Neural crest cell (in vitro differentiated cells): ENCODE measurements around the gene RAI1. TPM values are rescaled to one million over a fixed set of nuclear protein-coding genes. Genes with fewer than 3 reads are reported as not detected.

Source experiments
- DNase-seq: peaks from one replicate; pipeline ENCODE4 v3.0.0; 2021; ENCODE audit warnings: low read depth, mixed read lengths, low spot score
- H3K27ac Mint-ChIP-seq: one replicate; pipeline ENCODE4 v1.8.0; 2021; ENCODE audit warnings: mild to moderate bottlenecking, mixed read lengths; ENCODE audit not compliant: unreplicated experiment
- H3K27me3 Mint-ChIP-seq: 2 replicates; pipeline ENCODE4 v1.8.0; 2021; ENCODE audit warnings: low read depth, mild to moderate bottlenecking, mixed read lengths
- H3K36me3 Mint-ChIP-seq: 2 replicates; pipeline ENCODE4 v1.8.0; 2021; ENCODE audit warnings: low read depth, mild to moderate bottlenecking, mixed read lengths
- H3K4me1 Mint-ChIP-seq: 2 replicates; pipeline ENCODE4 v1.8.0; 2021; ENCODE audit warnings: mixed read lengths
- H3K4me3 Mint-ChIP-seq: one replicate; pipeline ENCODE4 v1.8.0; 2021; ENCODE audit warnings: mild to moderate bottlenecking, mixed read lengths
- H3K9me3 Mint-ChIP-seq: 2 replicates; pipeline ENCODE4 v1.8.0; 2021; ENCODE audit warnings: mixed read lengths
- CTCF ChIP-seq: fragments of 200-600 bp; sonication (generic); conservative IDR thresholded peaks from 2 replicates; pipeline ENCODE4 v1.5.0; 2021; ENCODE audit warnings: antibody characterized with exemption, mild to moderate bottlenecking
- total RNA-seq: library from RNA; stranded (reverse); gene quantifications from 2 replicates; pipeline ENCODE4 v1.2.1, GENCODE V29; 2021

RAI1 gene
- total RNA-seq, 1 donor from 2014 or later, result 54.0 TPM

GRCh38 chr17:17696882-17697633, 15.8 kb downstream of the RAI1 start:
- TF ChIP-seq CTCF, result no peak
- no peak overlapping the region for H3K27ac Mint-ChIP-seq
- peaks cover 80% of the 10 kb centered on the region for H3K4me1 Mint-ChIP-seq
- H3K9me3 Mint-ChIP-seq, result no peaks in the 10 kb centered on the region
- peak overlapping the region; percentile 62 for H3K4me3 Mint-ChIP-seq
- H3K36me3 Mint-ChIP-seq, result no peaks in the 10 kb centered on the region
- peaks cover 8% of the 10 kb centered on the region for H3K27me3 Mint-ChIP-seq
- no peak for DNase-seq

DNA sequence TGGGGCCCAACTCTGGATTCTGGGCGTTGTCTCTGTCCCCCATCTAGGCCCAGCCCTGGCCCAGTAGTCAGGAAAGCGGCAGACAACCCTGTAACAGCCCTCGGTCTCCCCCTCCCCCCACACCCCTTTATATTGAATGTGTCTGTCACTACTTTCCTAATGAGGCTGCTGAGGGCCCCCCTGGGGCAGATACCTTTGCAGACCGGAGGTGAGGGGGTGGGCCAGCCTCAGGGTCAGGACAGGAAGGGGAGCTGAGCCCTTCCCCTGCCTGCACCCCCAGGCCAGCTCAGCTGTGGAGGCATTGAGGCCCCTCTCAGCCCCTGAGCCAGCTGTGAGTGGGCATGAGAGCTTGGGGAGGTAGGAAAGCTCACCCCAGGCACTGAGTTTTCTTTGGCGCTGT, 17.1 kb downstream of the RAI1 start:
- Mint-ChIP-seq H3K4me1 (peaks cover 78% of the 10 kb centered on the region), H3K36me3 (no peaks in the 10 kb centered on the region), H3K27me3 (peaks cover 8% of the 10 kb centered on the region), H3K9me3 (no peaks in the 10 kb centered on the region), H3K4me3 (peak overlapping the region; percentile 71), H3K27ac (no peak overlapping the region)
- DNase-seq, result no peak
- TF ChIP-seq CTCF, result no peak

DNA sequence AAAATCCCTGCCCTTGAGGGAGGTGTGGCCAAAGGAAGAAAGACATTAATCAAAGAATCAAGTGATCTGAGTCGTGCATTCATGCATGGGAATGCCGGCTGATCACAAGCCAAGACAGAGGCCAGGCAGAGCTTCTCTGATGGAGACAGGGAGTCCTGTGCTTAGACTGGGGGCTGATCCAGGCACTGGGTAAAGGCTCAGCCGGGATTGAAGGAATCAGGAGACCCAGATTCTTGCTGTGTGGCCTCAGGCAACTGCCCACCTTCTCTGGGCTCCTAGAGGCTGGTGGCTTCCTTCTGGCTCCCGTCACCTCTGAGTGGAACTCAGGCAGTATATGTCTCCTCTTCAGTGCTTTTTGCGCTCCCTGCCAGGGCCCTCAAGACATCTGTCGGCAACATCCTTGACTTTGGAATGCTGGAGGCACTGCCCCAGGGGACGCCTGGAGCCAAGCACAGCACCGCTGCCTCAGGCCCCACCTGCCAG, 17.7 kb downstream of the RAI1 start:
- H3K4me1 Mint-ChIP-seq, result peaks cover 78% of the 10 kb centered on the region
- no peak overlapping the region for H3K27ac Mint-ChIP-seq
- TF ChIP-seq CTCF, result no peak
- peaks cover 8% of the 10 kb centered on the region for H3K27me3 Mint-ChIP-seq
- peak overlapping the region; percentile 71 for H3K4me3 Mint-ChIP-seq
- no peak for DNase-seq
- H3K36me3 Mint-ChIP-seq, result no peaks in the 10 kb centered on the region
- H3K9me3 Mint-ChIP-seq, result no peaks in the 10 kb centered on the region

DNA sequence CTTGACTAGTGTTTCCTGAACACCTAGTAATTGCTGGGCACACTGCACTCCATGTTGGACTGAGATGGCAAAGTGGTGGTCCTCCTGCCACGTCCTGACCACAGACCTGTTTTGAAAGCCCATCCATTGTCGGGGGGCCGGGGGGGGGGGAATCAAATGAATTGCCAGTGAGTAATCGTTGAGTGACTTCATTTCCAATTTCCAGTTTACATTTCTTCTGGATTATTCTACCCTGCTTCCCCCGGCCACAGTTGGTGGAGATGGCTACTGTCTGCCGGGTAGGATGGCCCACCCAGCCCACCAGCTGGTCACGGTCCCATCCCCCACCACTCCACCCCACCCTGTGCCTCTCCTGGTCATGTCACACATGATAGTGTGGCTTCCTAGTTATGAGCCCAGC, 18.2 kb downstream of the RAI1 start:
- H3K27ac Mint-ChIP-seq, result no peak overlapping the region
- no peak for DNase-seq
- peaks cover 8% of the 10 kb centered on the region for H3K27me3 Mint-ChIP-seq
- no peaks in the 10 kb centered on the region for H3K9me3 Mint-ChIP-seq
- H3K4me1 Mint-ChIP-seq, result peaks cover 74% of the 10 kb centered on the region
- no peaks in the 10 kb centered on the region for H3K36me3 Mint-ChIP-seq
- no peak for TF ChIP-seq CTCF
- peak overlapping the region; percentile 71 for H3K4me3 Mint-ChIP-seq

DNA sequence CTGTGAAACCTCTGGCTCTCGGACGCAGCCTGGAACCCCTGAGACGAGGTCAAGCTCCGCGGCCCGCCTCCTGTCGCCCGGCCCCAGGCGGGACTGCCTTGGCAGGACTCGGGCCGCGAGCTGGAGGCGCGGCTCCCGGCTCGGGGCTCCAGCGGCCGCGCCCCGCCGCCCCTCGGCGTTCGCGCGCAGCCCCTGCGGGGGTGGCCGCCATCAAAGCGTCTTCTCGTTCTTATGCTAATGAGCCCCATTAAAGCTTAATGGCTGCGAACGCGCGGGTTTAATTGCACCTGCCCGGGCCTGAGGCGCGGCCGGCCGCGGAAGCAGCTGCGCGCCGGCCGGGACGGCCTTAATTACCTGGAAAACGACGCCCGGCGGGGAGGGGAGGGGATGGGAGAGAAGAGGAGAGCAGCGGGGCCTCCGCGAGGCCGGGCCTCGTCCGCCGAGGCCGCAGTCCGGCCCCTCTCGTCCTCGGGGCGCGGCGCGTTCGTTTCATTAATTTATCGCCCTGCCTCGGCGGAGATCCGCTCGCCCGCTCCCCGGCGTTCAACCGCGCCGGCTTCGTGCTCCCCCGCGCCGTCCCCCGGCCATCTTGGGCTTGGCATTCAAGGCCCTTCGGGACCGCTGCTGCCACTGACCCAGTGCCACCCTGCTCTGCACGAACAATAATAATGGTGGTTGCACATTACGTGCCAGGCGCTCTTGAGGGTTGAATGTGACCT, 19.2 kb downstream of the RAI1 start:
- H3K9me3 Mint-ChIP-seq, result no peaks in the 10 kb centered on the region
- no peak for TF ChIP-seq CTCF

More for the DNA sequence above, 19.2 kb downstream of the RAI1 start:
- Mint-ChIP-seq H3K27ac (no peak overlapping the region), H3K36me3 (no peaks in the 10 kb centered on the region), H3K27me3 (peaks cover 8% of the 10 kb centered on the region), H3K4me3 (peak overlapping the region; percentile 75), H3K4me1 (peaks cover 70% of the 10 kb centered on the region)
- no peak for DNase-seq
